Measurements from ENCODE around the gene NOL4L.

DNA sequence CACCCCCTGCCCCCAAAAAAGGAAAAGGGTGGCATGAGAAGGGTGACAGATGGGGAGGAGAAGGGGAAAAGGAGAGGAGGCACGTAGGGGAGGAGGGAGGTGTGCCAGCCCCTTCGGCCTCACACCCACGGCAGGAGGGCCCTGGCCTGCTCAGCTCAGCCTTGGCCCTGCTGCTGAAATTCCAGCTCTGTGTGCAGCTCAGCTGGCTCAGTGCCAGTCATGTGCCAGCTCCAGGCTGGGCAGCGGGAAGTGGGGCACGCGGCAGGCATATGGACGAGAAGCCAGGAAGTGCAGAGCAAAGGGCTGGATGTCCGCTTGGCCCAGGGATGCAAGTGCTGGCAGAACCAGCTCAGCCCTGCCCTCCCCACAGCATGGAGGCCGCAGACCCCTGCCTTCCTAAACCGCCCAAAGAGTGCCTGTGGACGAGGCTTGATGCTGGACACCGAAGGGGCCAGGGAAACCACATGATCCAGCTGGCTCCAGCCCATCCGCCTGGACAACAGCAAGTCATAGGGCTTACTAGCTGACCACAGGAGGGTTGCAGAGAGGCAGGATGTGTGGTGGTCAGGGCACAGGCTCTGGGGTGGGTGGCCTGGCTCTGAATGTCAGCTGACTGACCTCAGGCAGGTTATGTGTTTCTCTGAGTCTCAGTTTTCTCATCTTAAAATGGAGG lies 60.2 kb downstream of the NOL4L start:
- TF ChIP-seq POLR2A (IDR thresholded peaks at IDR 0.05) (no peak), CTCF (IDR thresholded peaks at IDR 0.05) (no peak)
